Activated gamma-delta T cell treated with Interleukin-2 at 50 U/mL for 16 hours (primary cell): ENCODE results near the gene DAB2.

Source experiments
- DNase-seq: peaks from one replicate; pipeline ENCODE4 v3.0.0-alpha.2; 2020

Gene DAB2

DNA sequence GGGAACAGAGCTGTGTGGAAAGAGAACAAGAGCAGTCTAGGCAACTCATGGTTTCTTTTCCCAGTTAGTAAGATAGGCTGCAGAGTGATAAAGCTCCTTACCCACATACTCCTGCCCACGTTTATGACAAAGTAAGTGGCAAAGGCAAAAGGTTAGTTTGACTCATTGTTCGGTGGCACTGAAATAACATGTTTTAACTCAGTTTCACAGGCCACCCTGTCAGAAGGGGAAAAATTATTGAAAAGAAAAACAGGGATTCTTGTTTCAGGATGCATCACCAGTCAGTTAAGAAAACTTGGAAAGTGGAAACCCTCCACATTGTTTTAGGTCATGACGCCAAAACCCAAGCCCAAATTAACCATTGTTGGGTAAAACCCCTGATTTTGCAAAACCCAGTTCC, 22.3 kb upstream of the DAB2 start:
- DNase-seq, result no peak

DNA sequence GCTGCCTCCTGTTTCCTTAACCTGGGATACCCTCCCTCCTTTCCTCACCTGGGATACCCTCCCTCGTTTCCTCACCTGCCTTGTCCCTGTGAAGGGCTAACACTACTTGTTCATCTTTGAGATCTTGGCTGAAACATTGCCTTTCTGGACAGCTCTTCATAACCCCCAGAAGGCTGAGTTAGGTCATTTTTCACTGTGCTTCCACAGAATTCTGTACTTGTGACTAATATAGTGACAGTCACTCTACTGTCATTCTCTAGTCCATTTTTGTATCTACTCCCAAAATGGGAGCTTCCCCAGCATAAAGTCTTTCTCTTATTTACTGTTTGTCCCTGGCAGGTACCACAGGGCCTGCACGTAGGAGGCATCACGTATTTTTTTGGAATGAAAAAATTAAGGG, 21.5 kb upstream of the DAB2 start:
- no peak for DNase-seq

GRCh38 chr5:39443911-39444310, 19.1 kb upstream of the DAB2 start:
- DNase-seq, result no peak

- DNase-seq, result no peak
These were observed 18.2 kb upstream of the DAB2 start for GRCh38 chr5:39442991-39443390.

- DNase-seq, result no peak
These were observed 17.1 kb upstream of the DAB2 start for GRCh38 chr5:39441838-39442237.

DNA sequence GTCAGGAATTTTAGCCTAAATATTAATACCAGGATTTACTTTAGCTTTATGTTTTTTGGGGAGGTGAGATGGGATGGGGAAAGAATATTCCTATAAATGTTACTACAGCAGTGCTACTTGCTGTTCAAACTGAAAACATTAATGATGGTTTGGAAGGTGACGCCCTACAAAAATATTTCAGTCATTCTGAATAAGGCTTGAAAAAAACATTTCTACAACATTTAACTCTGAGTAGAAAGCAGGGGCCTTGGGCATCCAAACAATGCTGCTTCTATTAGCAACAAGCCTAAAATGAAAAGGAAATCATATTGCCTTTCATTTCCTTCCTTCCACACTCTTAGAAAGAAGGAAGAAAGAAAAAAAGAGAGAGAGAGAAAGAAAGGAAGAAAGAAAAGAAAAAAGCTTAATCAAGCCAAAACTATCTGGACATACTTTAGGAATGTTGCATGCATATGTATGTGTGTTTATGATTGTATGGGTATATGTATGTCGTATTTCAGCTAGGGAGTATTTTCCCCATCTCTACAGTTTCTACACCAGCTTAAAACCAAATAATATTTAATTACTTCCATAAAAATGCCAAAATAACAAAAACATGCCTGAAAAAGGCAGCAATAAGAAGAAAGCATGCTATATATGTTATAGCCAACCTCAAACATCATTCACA, 16.3 kb upstream of the DAB2 start:
- DNase-seq, result no peak

- DNase-seq, result no peak
These were observed 15.6 kb upstream of the DAB2 start for GRCh38 chr5:39440192-39440957.

DNA sequence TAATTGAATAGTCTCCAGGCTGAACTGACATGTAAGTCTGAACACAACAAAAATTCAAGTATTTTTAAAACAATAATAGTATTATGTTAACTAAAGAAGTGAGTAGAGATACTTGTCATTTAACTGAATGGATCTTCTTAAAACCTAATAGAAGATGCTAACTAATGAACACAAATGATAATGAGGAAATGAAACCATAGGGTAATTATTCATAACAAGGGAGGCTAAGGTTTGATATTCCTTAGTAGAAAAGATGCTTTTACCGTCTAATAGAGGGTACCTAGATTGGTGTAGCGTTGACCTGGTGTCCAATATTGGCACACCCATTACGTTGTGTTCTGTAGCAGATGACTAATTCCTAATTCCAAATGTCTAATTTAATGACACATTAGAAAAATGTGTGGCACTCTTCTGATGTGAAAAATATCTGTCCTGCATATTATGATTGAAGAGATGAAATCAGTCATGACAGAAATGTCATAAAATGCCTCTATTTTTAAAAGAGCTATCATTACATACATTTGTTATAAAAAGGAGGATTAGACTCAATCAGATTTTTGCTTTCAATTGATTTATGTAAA, 14.9 kb upstream of the DAB2 start:
- DNase-seq, result no peak

DNA sequence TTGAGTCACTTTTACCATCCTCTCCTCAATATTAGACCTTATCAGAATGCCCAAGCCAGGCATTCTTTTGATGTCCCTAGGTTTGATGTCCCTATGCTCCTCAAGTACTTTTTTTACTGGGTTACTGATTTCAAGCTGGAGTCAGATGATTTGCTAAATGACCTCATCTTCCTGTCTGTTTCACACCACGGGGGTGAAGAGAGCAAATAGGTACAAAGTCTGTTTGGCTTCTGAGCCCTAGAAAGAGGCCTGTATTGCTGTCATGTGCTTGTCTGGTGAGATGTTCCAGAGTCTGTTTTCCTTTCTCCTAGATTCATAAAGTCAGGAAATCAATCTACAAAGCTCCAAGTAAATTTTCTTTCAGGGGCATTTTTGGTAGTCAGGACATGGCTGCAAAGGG, 12.7 kb upstream of the DAB2 start:
- no peak for DNase-seq

GRCh38 chr5:39433848-39434247, 9.1 kb upstream of the DAB2 start:
- DNase-seq, result no peak

- DNase-seq, result no peak
These were observed 8.1 kb upstream of the DAB2 start for GRCh38 chr5:39432696-39433530.

- no peak for DNase-seq
These were observed 5.7 kb upstream of the DAB2 start for GRCh38 chr5:39430461-39430860.

GRCh38 chr5:39428640-39429039, 3.9 kb upstream of the DAB2 start:
- DNase-seq, result no peak

GRCh38 chr5:39427633-39428032, 2.9 kb upstream of the DAB2 start:
- DNase-seq, result no peak

GRCh38 chr5:39427229-39427628, 2.4 kb upstream of the DAB2 start:
- DNase-seq, result no peak

- no peak for DNase-seq
These were observed 1.9 kb upstream of the DAB2 start for GRCh38 chr5:39426746-39427105.

GRCh38 chr5:39426051-39426745, 1.4 kb upstream of the DAB2 start:
- no peak for DNase-seq

GRCh38 chr5:39423331-39423751, 1.4 kb downstream of the DAB2 start:
- DNase-seq, result no peak

- no peak for DNase-seq
These were observed 2.0 kb downstream of the DAB2 start for GRCh38 chr5:39422728-39423285.

DNA sequence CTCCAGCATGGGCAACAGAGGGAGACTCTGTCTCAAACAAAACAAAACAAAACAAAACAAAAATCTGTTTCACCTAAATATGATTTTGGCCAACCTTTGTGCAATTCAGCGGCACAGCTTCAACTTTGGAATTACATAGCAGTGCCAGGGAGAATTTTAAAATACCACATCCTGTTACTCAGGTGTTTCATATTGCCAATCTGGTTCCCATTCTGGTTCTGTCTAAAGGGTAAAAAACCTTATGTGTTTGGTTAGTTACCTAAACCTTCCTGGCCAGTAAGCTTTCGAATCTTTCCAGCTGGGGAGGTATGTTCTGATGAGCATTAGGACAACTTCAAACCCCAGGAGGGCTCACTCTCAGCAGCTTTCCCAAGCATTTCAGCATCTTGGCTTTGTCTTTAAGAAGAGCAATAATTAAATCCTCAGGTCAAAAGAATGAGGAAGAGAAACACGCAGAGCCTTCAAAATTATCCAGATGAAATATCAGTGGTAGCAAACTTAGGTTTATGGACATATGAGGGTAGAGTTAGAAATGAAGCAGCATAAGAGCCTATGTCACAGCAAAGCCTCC, 2.7 kb downstream of the DAB2 start:
- DNase-seq, result no peak

DNA sequence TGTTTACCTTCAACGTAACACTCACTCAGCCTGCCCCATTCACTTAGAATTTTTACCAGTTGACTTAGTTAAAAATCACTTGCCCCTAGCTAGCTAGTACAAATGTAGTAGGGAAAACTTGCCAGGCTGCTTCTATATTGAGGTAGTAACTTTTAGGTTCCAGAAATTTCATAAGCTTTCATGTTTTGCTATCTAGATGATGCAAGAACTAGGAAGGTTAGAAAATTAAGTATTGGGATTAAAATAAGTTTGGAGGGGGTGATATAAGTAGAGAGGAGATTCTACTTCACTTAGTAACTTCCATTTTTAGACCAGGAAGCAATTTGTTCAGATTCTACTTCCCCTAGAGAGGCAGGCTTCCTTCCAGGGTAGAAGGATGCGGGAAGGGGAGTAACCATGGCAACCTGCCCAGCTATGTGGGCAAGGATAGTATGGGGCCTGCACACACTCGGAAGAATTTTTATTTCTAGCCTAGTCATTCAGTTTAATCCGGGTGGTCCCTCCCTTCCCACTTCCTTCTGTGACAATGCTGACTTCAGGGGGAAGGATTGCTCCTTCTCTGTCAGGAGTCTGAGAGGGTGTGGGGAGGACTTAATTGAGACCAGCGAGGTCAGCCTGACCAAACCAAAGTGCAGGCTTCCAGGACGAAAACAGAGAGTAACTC, 4.2 kb downstream of the DAB2 start:
- DNase-seq, result no peak

DNA sequence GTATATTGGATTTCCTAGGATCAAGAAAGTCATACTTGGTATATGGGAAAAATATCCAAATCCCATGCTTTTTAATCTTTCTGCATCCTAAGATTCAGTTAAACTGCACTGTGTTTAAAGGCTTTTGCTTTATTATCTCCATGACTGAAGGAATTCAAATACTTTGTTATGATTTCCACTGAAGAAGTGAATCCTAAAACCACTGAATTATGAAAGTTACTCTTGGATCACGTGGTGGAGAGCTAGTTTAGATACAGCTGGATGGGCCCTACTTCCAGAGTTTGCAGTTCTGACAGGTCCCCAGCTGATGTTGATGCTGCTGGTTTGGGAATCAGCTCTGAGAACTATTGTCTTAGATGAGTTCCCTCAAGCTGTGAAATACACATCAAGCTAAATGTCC, 5.0 kb downstream of the DAB2 start:
- DNase-seq, result no peak
